Measurements from ENCODE around the gene NEDD9.
A peak's percentile ranks its signal among the peaks of the same experiment; 100 is the strongest.

The NEDD9 gene

GRCh38 chr6:11200356-11200755 lies 32.1 kb downstream of the NEDD9 start:
- no peak for DNase-seq

- DNase-seq: peak in 2 of 5 experiments; percentile 66 to 71
Measured at GRCh38 chr6:11198663-11199603, 33.5 kb downstream of the NEDD9 start.

DNA sequence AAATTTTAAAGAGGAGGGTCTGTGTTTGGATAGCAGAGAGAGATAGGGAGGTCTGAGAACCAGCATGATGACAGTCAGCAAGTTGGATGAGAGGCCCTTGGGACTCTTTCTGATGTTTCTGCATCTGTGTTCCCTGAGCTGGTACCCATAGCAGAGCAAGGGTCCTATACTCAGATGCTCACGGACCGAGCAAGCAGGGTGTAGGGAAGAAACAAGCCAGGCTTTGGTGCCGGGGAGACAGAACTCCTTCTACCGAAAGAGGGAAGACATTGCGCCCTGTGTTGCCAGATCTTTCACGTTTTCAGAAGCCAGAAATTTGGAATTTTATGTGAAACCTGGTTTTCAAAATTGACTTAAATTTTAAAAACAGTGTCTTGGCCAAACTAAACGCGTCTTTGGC lies 34.6 kb downstream of the NEDD9 start:
- DNase-seq: no peak

DNA sequence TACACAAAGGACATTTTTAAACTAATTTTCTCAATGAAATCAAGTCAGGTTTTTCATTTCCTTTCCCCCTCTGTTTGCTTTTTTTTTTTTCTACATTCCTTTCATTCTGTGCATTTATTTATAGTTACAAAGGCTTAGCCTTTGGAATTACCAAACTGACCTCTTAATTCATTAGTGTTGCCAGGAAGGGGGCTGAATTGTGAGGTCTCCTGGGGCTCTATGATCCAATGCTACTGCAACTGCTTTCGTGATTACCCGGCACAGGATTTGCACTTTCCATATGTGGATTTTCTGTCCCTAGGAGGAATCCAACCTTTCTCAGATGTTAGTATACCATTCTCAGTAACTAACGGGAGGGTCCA lies 35.3 kb downstream of the NEDD9 start:
- DNase-seq: no peak

DNA sequence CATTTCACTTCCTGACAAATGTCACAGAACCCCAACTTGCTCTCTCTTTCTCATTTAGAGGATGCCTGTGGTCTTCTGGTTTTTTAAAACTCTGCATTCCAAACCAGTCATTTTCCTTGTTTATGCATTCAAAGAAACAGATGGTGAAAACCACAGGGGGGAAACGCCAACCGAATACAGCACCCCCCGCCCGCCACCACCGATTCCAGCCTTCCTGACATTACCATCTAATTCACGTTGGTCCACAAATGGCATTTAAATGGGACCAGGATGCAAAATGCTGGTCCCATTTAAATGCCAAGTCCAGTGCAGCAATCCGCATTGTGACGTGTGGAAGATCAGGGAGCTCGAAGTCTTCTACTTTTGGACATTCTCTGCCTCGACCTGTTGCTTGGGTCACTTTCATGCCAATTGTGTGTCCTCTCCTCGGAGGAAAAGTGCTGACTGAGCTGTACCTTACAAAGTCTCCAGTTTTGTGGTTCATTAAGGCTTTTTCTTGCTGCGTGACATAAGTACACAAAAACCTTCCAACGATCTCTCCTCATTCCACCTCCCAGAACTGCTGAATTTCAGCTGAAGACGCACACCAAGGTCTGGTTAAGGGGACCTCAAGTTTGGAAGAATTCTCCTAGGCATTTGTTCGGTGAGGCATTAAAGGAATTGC lies 35.8 kb downstream of the NEDD9 start:
- DNase-seq: no peak

GRCh38 chr6:11194356-11195218 lies 37.9 kb downstream of the NEDD9 start:
- no peak for DNase-seq

GRCh38 chr6:11193434-11193833 lies 39.0 kb downstream of the NEDD9 start:
- no peak for DNase-seq

- DNase-seq: no peak
Measured at GRCh38 chr6:11192167-11192566, 40.3 kb downstream of the NEDD9 start.

DNA sequence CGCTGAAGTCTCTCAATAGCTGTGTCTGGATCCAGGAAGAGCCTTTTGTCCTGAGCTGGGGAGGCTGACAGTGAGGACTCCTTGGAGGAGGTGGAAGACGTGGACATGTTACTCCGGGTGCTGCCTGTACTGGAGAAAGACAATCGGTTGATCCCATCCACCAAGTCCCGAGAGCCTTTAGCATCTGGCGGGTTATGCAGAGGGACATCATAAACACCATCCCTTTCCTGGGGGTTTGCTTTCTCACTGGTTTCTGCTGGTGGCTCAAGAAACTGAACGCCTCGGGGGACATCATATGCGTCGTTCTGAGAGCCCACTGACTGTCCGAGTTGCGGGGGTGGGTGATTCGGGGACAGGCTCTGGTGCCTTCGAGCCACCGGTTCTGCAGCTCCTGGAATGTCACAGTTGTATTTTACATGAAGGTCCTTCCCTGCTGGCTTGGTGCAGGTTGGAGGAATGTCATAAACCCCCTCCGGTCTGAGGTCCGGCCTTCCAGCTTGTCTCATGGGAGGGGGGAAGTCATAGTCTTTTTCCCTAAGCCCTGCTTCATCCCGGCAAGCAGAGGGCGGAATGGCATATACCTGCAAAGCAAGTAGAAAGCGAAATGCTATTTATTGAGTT lies 41.7 kb downstream of the NEDD9 start:
- DNase-seq: no peak

- no peak for DNase-seq
Measured at GRCh38 chr6:11189865-11190624, 42.4 kb downstream of the NEDD9 start.

DNA sequence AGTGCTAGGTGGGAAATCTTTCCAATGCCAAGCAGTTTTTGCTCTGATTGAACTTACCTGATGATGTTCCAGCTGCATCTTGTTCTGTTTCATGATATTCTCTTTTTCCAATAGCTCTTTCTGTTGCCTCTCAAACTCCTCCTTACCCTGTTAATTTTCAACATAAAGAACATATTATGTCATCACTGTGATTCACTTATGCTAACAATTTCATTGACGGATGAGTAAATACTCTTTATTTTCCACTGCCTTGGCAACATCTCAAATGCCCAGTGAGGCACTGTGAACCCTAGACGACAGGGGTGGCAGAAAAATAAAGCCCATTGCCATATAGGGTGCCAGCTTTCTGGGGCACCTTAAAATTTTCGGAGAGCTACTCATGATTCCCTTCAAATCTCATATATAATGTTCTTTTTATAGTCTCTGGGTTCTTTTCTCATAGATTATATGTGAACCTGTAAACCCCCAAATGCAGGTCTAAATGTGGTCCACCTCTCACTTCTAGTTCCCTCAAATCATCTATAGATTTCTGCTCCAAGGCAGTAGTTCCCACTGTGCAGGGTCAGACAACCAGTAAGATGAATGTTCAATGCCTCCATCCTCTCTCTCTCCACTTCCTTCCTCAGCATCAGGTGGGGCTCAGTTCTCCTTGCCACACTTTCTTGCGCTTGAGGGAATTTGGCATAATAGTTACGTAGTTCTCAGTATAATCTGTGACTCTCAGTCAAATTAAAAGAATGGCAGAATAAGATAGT lies 44.1 kb downstream of the NEDD9 start:
- no peak for DNase-seq

DNA sequence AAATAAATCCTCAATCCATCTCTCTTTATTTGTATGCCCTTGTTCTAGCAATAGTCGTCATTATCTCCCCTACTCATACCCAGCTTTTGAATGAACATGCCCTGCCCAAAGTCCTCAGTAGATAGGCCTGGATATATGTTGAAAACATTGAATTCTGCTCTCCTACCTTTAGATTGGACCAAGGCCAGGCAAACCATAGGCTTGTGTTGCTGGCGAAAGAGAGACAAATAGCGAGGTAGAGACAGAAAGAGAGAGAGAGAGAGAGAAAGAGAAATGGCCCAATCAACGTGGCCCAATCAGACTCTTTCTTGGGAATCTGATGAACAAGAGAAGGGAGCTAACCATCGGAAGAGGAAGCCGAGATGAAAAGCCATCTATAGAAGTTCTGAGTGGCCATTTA lies 45.2 kb downstream of the NEDD9 start:
- no peak for DNase-seq

DNA sequence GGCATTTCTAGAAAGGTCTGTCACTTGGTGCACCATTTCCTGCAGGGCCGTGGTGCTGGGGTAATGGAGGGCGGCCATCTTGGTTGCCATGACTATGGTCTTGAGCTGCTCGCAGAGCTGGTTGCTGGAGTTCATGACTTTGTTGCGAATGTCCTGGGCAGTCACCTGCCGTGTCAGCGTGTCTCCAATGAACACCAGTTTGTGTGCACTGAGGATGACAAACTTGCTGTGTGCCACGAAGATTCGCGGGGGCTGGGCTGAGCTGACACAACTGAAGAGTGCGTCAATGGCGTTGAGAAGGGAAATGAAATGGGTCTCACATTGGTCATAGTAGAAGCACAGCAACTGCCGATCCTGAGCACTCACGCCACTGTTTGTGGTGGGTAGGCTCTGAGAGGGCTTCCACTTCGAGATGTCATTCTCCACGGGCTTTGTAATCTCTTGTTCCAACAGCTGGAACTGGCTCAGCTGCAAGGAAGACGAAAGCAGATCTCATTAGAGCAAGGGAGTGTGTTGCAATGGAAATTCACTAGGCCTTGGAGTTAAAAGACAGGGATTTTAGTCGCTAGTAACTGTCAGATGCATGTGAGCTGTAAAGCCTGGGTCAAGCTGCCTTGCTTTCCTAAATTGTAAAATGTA lies 47.1 kb downstream of the NEDD9 start:
- DNase-seq: no peak

- no peak for DNase-seq
Measured at GRCh38 chr6:11183761-11184362, 48.6 kb downstream of the NEDD9 start.

DNA sequence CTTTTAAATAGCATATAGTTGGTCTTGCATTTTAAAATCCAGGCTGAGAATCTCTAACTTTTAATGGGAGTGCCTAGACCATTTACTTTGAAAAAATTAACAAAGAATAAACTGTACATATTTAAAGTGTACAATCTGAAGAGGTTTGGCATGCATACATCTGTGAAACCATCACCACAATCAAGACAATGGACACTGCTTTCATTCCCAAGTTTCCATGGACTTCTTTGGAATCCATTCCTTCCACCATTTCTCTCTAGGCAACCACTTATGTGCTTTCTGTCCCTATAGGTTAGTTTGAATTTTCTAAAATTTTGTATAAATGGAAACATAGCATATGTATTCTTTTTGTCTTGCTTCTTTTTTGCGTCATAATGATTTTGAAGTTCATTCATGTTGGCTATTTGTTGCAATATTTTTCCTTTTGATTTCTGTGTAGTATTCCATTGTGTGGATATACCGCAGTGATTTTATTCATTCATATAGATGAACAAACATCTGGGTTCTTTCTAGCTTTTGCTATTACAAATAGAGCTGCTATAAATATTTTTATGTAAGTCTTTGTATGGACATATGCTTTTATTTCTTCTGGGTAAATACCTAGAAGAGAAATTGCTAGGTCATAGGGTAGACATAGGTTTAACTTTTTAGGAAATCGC lies 50.9 kb downstream of the NEDD9 start:
- no peak for DNase-seq

DNA sequence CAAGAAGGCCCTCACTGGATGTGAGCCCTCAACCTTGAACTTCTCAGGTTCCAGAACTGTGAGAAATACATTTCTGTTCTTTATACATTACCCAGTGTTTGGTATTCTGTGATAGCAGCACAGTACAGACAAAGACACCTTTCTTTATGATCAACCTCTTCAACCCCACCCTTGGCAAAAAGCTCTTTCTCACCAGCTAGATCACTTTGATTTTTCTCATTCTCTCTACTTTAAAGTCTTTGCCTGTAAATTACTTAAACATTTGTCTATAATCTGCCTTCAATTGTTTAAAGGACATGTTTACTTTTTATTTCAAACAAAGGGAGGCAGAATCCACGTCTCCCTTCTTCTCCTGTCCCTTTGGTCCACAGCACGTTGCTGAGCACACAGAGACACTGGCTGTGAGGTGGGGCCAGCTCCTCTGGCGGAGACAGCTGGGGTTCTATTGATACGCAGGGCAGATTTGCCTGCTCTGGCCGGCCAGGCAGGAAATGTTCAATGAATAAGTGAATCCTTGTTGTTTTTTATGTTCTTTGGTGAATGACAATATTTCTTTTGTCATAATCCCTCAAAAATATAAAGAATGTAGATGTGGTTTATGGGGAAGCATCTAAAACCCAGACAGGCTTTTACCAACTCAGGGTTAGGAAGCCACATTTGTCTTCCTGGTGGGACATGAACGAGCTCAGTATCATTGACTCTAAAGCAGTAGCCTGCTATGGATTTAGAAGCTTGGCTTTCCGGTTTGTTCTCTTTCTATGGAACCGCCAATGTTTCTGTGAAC lies 52.9 kb downstream of the NEDD9 start:
- DNase-seq: no peak

GRCh38 chr6:11179088-11179418 lies 53.4 kb downstream of the NEDD9 start:
- DNase-seq: no peak

DNA sequence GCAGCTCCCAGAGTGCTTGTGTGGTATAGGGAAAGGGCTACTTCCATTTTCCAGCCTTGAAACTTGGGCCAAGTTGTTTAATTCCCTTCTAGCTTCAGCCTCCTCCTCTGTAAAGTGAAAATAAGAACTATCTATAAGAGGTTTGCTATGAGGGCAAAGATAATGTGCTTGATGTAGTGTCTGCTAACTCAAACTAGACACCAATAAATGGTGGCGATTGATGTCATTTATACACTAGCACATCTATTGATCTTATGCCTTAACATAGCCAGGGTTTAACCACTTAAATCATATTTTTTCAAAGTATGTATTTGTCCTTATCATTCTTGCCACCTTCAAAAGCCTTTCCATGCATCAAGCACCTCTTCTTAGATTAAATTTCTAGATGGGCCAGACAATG lies 55.2 kb downstream of the NEDD9 start:
- DNase-seq: peak in 1 of 5 experiments; percentile 59

DNA sequence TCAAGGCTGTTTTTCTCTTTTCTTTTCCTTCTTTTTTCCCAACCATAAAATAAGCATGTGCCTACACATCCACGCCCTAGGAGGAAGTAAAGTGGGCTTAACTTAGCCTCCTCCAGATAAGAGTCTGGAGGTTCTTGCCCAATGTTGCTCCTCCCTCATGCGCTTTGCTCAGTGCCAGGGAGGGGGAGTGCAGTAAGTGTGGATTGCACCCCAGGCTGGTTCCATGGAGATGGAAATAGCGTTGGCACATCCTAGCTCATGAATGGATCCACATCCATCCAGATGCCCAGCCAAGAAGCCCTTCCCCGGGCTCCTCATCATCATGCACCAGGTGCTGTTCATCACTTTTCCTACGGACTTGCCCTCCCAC lies 58.2 kb downstream of the NEDD9 start:
- no peak for DNase-seq

All from T-helper 2 cell (primary cell).